IMR-90 (cell line): ENCODE measurements around the gene HCLS1. TPM values are rescaled to one million over a fixed set of nuclear protein-coding genes. Genes with fewer than 3 reads are reported as not detected.

ENCODE experiments used
- ATAC-seq: fragments of 200-7000 bp; cut with Tn5 transposase; 2 replicates; pipeline ENCODE4 v1.9.1; 2020; ENCODE audit warnings: low read depth, mild to moderate bottlenecking, moderate library complexity
- BruUV-seq: library from RNA; stranded (reverse); fragments of 400-500 nt; replicated peaks from 2 replicates; lab custom pipeline; 2021; lab: Mats Ljungman, UMichigan
- CTCF ChIA-PET: fragments of 300-600 bp; formaldehyde crosslinking; extraction: SDS; loops from one replicate; lab custom pipeline; 2021; ENCODE audit warnings: antibody characterized with exemption; lab: Yijun Ruan, JAX
- POLR2A ChIA-PET: fragments of 300-600 bp; sonication (Branson Sonifier 250); formaldehyde crosslinking; loops from one replicate; lab custom pipeline; 2022; ENCODE audit warnings: antibody characterized with exemption; ENCODE audit not compliant: unreplicated experiment; lab: Charles Lee
- DNase-seq: peaks from one replicate; pipeline ENCODE4 v3.0.0; 2013
- H2AFZ ChIP-seq: replicated peaks from 2 replicates; pipeline ENCODE3; 2013; ENCODE audit warnings: low read length, mild to moderate bottlenecking; ENCODE audit not compliant: poor library complexity
- H2AK5ac ChIP-seq: 2 replicates; pipeline ENCODE4 v1.6.1; 2013; ENCODE audit warnings: low read depth, low read length, inconsistent platforms
- H2AK9ac ChIP-seq: replicated peaks from 2 replicates; pipeline ENCODE3; 2013; ENCODE audit warnings: mild to moderate bottlenecking, low read depth, low read length, moderate library complexity; ENCODE audit not compliant: poor library complexity
- H2BK120ac ChIP-seq: 2 replicates; pipeline ENCODE4 v1.6.1; 2013; ENCODE audit warnings: low read depth, low read length, inconsistent platforms
- H2BK15ac ChIP-seq: 3 replicates; pipeline ENCODE4 v1.6.1; 2013; ENCODE audit warnings: low read depth, low read length, inconsistent platforms
- H2BK20ac ChIP-seq: 2 replicates; pipeline ENCODE4 v1.6.1; 2013; ENCODE audit warnings: low read depth, mild to moderate bottlenecking, inconsistent platforms, low read length, moderate library complexity
- H2BK5ac ChIP-seq: 2 replicates; pipeline ENCODE4 v1.6.1; 2013; ENCODE audit warnings: mild to moderate bottlenecking, low read depth, low read length, inconsistent platforms; ENCODE audit not compliant: poor library complexity, severe bottlenecking
- H3K14ac ChIP-seq: replicated peaks from 2 replicates; pipeline ENCODE4 v1.6.1; 2013; ENCODE audit warnings: low read depth, low read length, inconsistent platforms
- H3K18ac ChIP-seq: 2 replicates; pipeline ENCODE4 v1.6.1; 2013; ENCODE audit warnings: low read depth, low read length, control low read depth
- H3K23ac ChIP-seq: 2 replicates; pipeline ENCODE4 v1.6.1; 2013; ENCODE audit warnings: low read depth, low read length, inconsistent platforms
- H3K27ac ChIP-seq: 2 replicates; pipeline ENCODE4 v1.5.1; 2013; ENCODE audit warnings: mild to moderate bottlenecking, control low read depth, low read length; ENCODE audit not compliant: insufficient read depth
- H3K27me3 ChIP-seq: 2 replicates; pipeline ENCODE4 v1.6.1; 2013; ENCODE audit warnings: low read length; ENCODE audit not compliant: control insufficient read depth, insufficient read depth
- H3K36me3 ChIP-seq: 2 replicates; pipeline ENCODE4 v1.6.1; 2013; ENCODE audit warnings: low read length, mixed read lengths; ENCODE audit not compliant: control insufficient read depth, insufficient read depth
- H3K4ac ChIP-seq: 2 replicates; pipeline ENCODE4 v1.6.1; 2013; ENCODE audit warnings: low read depth, low read length, inconsistent platforms
- H3K4me1 ChIP-seq: 2 replicates; pipeline ENCODE4 v1.6.1; 2013; ENCODE audit warnings: low read length, mixed read lengths; ENCODE audit not compliant: control insufficient read depth, insufficient read depth
- H3K4me2 ChIP-seq: 2 replicates; pipeline ENCODE4 v1.6.1; 2013; ENCODE audit warnings: low read depth, mild to moderate bottlenecking, control low read depth, low read length, moderate library complexity
- H3K4me3 ChIP-seq: 2 replicates; pipeline ENCODE4 v1.5.1; 2013; ENCODE audit warnings: low read depth, mild to moderate bottlenecking, control low read depth, low read length, moderate library complexity; ENCODE audit not compliant: insufficient read depth
- H3K56ac ChIP-seq: 2 replicates; pipeline ENCODE4 v1.6.1; 2013; ENCODE audit warnings: low read length, inconsistent platforms; ENCODE audit not compliant: insufficient read depth; ENCODE audit errors: extremely low read depth
- H3K79me1 ChIP-seq, 2 experiments: 2 replicates each; pipeline ENCODE4 v1.6.1; 2013; ENCODE audit warnings: low read length in 2 of 2, inconsistent platforms in 1 of 2, low read depth in 1 of 2
- H3K9ac ChIP-seq: 2 replicates; pipeline ENCODE4 v1.6.1; 2013; ENCODE audit warnings: low read depth, low read length, control low read depth
- H3K9me1 ChIP-seq: 2 replicates; pipeline ENCODE4 v1.6.1; 2013; ENCODE audit warnings: low read length, inconsistent platforms; ENCODE audit not compliant: insufficient read depth
- H3K9me3 ChIP-seq: 2 replicates; pipeline ENCODE4 v1.6.1; 2013; ENCODE audit warnings: low read length; ENCODE audit not compliant: control insufficient read depth, insufficient read depth
- H4K20me1 ChIP-seq: 2 replicates; pipeline ENCODE4 v1.6.1; 2013; ENCODE audit warnings: low read length, inconsistent platforms; ENCODE audit not compliant: insufficient read depth
- H4K5ac ChIP-seq: 2 replicates; pipeline ENCODE4 v1.6.1; 2013; ENCODE audit warnings: mild to moderate bottlenecking, low read depth, low read length, control low read depth
- H4K8ac ChIP-seq, 2 experiments: 2 replicates each; pipeline ENCODE4 v1.6.1; 2013; ENCODE audit warnings: low read depth in 2 of 2, low read length in 2 of 2, control low read depth in 1 of 2, inconsistent platforms in 1 of 2
- H4K91ac ChIP-seq: 2 replicates; pipeline ENCODE4 v1.6.1; 2013; ENCODE audit warnings: low read depth, low read length, inconsistent platforms; ENCODE audit not compliant: insufficient read depth
- MAFK ChIP-seq: IDR thresholded peaks from 2 replicates; pipeline ENCODE4 v1.6.1; 2012; ENCODE audit warnings: low read depth, low read length, improper control_type of control experiment
- WGBS, 2 experiments: methylation state at CpG; one replicate each; pipeline versions ENCODE4 v1.1.5 to v1.1.7; 2013; ENCODE audit warnings: missing lambda C conversion rate in 2 of 2; ENCODE audit not compliant: insufficient read length in 1 of 2; ENCODE audit errors: extremely low coverage in 2 of 2; 5-methylcytosine and 5-hydroxymethylcytosine counted together
- dilution Hi-C: fragments of 300-500 bp; cut with HindIII; formaldehyde crosslinking; loops from one replicate; pipeline ENCODE4 v1.14.3; 2018; ENCODE audit warnings: low sequenced_read_pairs; ENCODE audit not compliant: unreplicated experiment
- in situ Hi-C: fragments of 300-500 bp; cut with MboI; formaldehyde crosslinking; loops from 3 replicates; pipeline ENCODE4 v1.14.3; 2019; ENCODE audit warnings: low sequenced_read_pairs, inconsistent platforms, mixed read lengths
- intact Hi-C: fragments of 100-400 bp; cut with micrococcal nuclease; formaldehyde crosslinking; loops from 2 replicates; pipeline ENCODE4 v1.10.0; 2022
- polyA plus RNA-seq, 3 experiments: library from polyadenylated mRNA; depleted of rRNA; stranded (reverse); fragments of >200 nt; gene quantifications; 2 replicates each; pipeline ENCODE4 v1.2.3, GENCODE V29; 2012; ENCODE audit warnings: low replicate concordance in 1 of 3
- total RNA-seq: library from RNA; depleted of rRNA; stranded (reverse); fragments of >200 nt; gene quantifications from 2 replicates; pipeline ENCODE4 v1.2.3, GENCODE V29; 2012

HCLS1 gene
- total and polyA plus RNA-seq, 2 of the 4 experiments (the other 2 are of a cell fraction): 0.54 to 0.67 TPM

DNA sequence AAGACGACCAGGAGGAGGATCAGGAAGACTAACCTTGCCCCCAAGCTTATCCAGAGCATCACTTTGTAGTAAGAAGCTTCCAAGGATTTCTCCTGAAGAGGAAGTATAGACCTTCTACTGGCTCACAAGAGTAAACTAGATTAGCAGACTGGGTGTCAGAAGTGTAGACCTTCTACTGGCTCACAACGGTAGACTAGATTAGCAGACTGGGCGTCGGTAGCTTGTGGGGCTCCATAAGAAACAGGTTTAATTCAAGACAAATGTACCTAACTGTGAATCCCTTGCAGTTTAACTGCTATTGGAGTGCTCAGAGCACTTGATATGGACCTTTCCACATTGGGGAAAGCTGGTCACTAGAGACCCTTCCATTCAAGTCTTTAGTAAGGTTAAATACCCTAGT, 54.6 kb downstream of the HCLS1 start:
- Histone ChIP-seq H2BK20ac (no peak overlapping the region), H2AFZ (no peak overlapping the region), H3K9me3 (no peaks in the 10 kb centered on the region), H3K79me1 (no peaks in the 10 kb centered on the region), H4K20me1 (no peaks in the 10 kb centered on the region), H3K4me2 (no peak overlapping the region), H3K27me3 (no peaks in the 10 kb centered on the region), H4K8ac (no peak overlapping the region), H2AK9ac (no peak overlapping the region), H2BK5ac (no peak overlapping the region), H3K14ac (no peak overlapping the region), H3K36me3 (no peaks in the 10 kb centered on the region), H3K18ac (no peak overlapping the region), H2BK15ac (no peak overlapping the region), H3K56ac (no peak overlapping the region), H3K27ac (no peak overlapping the region), H3K9me1 (no peaks in the 10 kb centered on the region), H3K4me3 (no peak overlapping the region), H2BK120ac (no peak overlapping the region), H3K9ac (no peak overlapping the region), H4K5ac (no peak overlapping the region), H4K91ac (no peak overlapping the region), H3K4me1 (no peaks in the 10 kb centered on the region), H2AK5ac (no peak overlapping the region), H3K23ac (no peak overlapping the region), H3K4ac (no peak overlapping the region)
- no CpG with 5 or more reads among the region's 4 CpGs for WGBS, 2 experiments
- BruUV-seq: no TSS peak
- DNase-seq (no peak), ATAC-seq (no peak)
- CTCF ChIA-PET: interaction anchor here (1.2 kb wide), 1 partner anchor 14 kb away, joined by 3 read pairs; no protein-coding TSS in a partner anchor
- POLR2A ChIA-PET: no interaction called here
- in situ Hi-C loops: no loop called here
- intact Hi-C loops: no loop called here
- TF ChIP-seq MAFK: no peak
- dilution Hi-C loops: no loop called here
